T1000 (cell line): Measurements from ENCODE around the gene WNT3A.

Experiments used
- DNase-seq: peaks from one replicate; lab custom pipeline; 2025; ENCODE audit warnings: mixed read lengths; lab: John Stamatoyannopoulos, UW

WNT3A gene

GRCh38 chr1:228031276-228031995 is 24.6 kb downstream of the WNT3A start:
- no peak for DNase-seq

DNA sequence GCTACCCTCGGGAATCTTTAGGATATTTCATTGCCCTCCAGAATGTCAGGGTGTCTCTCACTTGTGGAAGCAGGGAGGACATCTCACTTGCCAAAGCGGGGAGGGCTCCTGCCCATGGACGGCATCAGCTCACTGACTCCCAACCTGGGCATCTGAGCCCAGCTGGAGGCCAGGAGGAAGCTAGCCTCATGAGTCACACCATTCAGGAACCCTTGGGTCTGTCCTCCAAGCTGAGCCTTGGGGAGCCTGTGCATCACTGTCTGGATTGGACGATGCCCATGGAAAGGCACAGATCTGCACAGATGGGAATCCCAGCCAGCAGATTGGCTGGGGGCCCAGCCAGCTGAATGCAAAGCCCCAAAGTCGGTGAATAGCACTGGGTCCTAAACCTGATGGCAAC is 25.2 kb downstream of the WNT3A start:
- no peak for DNase-seq

- DNase-seq = no peak
Measured at GRCh38 chr1:228033376-228033775, 26.6 kb downstream of the WNT3A start.

- DNase-seq = no peak
Measured at GRCh38 chr1:228034954-228035837, 28.4 kb downstream of the WNT3A start.

DNA sequence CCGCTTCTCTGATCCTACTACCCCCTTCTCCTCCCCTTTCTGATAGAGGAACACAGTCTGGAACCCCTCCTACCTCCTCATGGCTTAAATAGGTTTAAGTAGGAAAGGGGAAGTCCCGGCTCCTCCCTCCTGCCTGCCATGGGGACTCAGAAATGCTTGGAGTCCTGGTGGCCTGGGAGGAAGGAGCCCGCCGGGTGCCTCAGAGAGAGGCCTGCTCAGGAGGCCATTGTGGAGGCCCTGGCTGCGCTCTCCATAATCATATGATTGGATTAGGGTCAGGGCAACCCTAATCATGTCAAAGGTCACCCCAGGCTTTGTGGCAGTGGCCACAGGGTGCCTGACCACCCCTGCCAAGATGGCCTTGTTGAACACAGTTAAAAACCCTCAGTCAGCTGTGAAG is 29.0 kb downstream of the WNT3A start:
- no peak for DNase-seq

GRCh38 chr1:228036701-228037231 is 30.0 kb downstream of the WNT3A start:
- no peak for DNase-seq

DNA sequence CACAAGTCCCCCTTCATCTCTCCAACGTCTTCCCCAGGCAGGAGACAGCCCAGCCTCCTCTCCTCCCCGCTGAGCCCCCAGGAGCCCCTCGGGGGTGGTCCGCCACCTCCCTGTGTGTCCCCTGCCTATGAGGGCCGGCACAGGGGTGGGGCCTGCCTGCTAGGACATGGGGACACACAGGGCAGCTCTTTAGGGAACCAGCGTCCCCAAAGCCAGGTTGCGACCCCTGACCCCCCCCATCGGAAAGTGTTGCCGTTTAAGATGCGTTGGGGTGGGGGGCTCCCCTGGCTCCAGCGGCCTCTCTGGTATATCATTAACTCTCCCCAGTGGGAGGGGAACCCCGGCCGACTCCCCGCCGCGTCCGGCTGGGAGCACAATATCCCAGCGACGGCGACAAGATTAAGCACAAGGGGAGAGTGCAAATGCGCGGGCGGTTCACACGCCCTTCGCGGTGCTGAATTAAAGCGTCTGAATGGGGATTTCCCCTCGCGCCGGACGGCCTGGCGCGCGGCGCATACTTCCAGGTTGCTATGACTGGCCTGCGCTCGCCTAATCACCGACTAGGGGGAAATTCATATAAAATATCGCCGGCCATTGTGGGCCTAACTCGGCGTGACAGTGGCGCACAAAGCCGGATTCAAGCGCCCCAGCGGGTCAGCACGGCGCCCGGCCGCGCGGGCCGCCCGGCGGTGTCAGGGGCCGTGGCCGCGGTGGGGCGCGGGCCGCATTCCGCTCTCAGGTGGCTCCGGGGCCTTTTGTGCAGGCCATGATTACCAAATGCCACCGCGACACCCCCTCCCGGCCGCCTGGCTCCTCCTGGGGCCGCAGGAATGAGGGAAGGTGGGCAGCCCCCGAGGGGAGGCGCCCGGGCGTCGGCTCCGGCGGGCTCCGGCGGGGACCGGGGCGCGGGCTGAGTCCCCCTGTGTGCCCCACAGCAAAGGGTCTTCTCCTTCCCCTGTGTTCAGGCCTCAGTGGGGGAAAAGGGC is 30.9 kb downstream of the WNT3A start:
- DNase-seq = no peak

DNA sequence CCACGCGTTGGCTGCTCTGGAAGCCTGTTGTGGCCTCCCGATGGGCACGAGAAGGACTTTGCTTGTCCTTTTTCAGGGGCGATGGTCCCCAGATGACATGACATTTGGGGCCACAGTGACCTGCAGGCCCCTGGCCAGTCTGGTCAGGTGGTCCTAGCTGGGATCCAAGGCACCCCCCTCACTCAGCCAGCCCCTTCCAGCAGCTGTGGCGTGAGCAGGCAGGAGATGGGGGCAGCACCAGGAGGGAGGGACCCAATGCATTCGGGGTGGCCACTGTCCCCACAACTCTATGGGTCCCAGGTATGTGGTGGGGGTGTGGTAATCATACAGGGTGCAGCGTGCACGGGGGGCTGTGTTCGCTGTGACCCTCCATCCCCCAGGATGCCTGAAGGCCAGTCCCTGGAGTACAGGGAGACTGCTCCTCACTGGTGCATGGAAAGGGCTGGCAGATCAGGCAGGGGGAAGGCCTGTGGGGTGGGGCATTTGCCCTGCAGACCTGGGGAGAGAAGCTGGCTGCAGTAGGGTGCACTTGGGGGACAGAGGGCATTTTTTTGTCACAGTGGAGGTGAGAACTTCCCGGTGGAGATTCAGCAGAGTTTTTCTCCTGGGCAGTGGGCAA is 31.7 kb downstream of the WNT3A start:
- no peak for DNase-seq

DNA sequence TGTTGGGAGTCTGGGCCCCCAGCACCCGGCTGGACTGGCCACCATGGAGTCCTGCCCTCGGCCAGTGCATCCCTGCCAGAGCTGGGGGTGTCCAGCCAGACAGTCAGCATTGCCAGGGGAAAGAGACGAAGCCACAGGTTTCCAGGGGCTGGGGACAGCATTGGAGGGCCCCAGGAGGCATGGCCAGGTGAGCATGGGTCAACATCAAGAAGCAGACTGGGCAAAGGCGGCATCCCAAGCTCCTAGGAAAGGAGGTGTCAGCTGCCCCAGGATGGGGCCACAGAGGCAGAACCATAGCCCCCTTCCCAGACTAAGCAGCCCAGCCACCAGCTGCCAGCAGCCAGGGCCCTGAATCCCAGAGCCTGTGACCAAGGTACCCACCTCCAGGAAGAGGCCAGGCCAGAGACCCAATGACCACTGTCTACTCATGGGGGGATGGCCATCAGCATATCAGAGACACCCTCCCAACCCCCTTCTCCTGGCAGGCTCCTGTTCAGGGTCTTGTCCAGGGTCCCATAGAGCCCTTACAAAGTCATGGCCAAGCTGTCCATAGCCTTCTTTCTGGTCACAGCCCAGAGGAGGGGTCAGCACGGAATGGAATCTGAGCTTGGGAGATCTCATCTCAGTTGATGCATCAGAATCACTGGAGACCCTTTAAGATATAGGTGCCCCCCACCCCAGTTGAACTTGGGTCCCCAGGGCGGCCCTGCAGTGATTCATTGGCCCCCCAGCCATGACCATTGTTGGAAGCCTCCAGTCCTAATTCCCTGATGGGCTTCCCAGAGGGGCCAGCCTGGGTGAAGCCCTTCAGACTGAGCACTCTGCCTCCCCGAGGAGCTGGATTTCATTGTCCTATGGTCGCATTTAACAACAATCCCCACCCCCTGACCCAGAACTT is 32.5 kb downstream of the WNT3A start:
- no peak for DNase-seq

DNA sequence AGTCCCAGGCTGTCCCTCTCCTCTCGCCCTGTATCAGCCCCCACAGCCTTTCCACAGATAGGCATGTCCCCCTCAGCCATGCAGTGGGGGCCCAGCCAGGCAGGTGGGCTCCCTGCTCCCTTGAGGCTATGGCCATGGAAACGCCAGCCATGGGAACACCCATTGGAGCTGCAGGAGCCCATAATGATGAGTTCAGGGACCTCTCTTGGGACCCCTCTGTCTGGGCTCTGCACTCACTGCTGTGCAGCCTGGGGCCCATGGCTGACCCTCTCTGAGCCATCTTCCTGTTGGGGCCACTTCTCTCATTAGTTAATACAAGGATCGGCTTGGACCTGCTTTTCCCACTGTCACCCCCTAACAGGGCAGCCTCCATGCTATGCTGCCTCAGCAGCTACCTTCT is 33.2 kb downstream of the WNT3A start:
- DNase-seq = no peak

DNA sequence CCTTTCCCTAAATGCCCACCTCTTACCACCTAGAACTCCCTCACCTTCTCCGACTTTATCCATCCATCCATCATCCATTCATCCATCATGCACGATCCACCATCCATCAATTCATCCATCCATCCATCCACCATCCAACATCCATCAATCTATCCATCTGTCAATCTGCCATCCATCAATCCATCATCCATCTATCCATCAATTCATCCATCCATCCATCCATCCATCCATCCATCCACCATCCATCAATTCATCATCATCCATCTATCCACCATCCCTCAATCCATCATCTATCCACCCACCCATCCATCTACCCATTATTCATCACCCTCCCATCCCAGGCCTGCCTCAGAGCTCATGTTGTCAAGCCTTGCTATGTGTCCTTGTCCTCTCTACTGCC is 34.5 kb downstream of the WNT3A start:
- no peak for DNase-seq

- DNase-seq = no peak
Measured at GRCh38 chr1:228042508-228042907, 35.7 kb downstream of the WNT3A start.

DNA sequence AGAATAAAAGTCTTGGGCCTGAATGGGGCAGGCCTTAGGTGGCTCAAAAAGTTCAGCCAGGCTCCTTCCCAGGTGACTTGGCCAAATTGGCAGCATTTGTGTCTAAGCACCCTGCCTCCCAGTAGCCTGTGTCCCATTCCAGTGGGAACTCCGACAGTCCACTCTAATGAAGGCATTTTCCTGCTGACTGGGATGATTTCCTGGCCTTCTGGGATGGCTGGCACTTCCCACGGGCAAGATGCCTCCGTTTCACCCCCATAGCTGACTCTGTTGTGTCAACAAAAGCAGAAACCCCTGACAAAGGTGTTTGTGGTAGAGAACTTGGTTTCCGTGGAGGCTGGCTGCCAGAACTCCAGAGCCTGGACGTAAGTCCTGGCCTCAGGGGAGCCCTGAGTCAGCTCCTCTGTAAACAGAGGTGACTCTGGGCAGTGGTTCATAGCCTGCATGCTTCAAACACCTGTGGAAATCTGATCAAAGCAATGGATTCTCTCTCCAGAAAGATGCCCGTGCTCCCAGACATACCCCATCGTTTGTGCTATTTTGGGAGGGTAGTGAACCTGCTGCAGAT is 36.6 kb downstream of the WNT3A start:
- no peak for DNase-seq

DNA sequence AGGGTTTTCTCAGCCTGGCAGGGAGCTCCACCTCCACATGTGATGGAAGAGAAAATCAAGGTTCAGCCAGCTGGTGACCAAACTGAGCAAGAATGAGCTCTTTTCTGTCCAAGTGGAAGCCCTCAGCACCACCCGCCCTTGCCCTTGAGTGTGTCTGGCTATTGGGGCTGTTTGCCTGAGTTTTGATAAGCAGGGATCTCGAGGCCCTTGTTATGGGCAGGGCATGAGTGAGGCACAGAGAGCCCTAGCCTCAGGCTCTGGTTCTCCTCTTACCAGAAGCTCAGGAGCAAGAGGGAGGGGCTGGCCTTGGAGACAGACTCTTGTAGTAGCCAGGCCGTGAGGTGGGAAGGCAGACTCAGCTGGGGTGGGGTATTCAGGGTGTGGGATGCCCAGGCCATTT is 38.2 kb downstream of the WNT3A start:
- no peak for DNase-seq

GRCh38 chr1:228045405-228045804 is 38.6 kb downstream of the WNT3A start:
- DNase-seq = no peak

DNA sequence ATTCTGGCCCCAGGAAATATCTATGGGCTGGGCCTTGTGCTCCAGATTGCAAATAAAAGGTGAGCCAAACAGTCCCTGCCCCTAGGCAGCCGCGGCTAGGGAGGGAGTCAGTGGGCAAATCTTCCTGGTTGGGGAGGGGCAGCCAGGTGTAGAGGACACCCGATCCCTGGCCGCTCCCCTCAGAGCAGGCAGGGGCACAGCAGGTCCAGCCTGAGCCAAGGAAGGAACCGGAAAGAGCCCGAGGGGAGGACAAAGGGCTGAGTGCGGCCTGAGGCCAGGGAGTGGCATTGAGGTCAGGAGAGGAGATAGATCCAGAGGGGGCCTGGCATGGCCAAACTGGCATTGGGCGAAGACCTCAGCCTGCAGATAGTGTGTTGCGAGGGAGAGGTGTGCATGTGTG is 39.1 kb downstream of the WNT3A start:
- no peak for DNase-seq

- no peak for DNase-seq
Measured at GRCh38 chr1:228046421-228047182, 39.8 kb downstream of the WNT3A start.

GRCh38 chr1:228047183-228047466 is 40.3 kb downstream of the WNT3A start:
- no peak for DNase-seq

DNA sequence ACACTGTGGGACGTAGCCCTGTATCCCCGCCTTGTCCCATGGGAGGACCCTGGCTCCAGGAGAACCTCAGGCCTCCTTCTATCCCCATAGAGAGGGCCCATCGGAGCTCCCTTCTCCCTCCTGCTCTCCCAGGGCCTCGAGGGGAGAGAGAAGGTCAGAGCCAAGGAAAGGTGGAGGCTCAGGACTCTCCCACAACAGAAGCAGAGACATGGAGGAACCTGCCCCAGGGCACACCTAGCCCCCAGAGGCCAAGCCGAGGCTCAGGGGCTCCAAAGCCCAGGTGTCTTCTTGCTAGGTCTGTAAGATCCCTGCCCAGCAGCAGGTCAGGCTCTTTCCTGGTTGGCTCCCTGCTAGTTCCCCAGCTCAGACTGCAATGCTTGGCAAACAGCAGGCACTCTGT is 41.3 kb downstream of the WNT3A start:
- DNase-seq = no peak
